Suprapubic skin (tissue), 4 donors: ENCODE measurements around the gene CLCNKA. TPM values are rescaled to one million over a fixed set of nuclear protein-coding genes. Genes with fewer than 3 reads are reported as not detected.

Experiments
- DNase-seq, 2 donors: peaks; one replicate each; pipeline ENCODE4 v3.0.0-alpha.2; 2019; ENCODE audit warnings: low spot score in 2 of 2
- H3K27ac ChIP-seq: fragments of 200-600 bp; sonication (generic); one replicate; pipeline ENCODE4 v1.5.1; 2019
- H3K27me3 ChIP-seq: fragments of 200-600 bp; sonication (generic); one replicate; pipeline ENCODE4 v1.5.1; 2019
- H3K36me3 ChIP-seq: fragments of 200-600 bp; sonication (generic); one replicate; pipeline ENCODE4 v1.5.1; 2019
- H3K4me1 ChIP-seq: fragments of 200-600 bp; sonication (generic); one replicate; pipeline ENCODE4 v1.5.1; 2019
- H3K4me3 ChIP-seq: fragments of 200-600 bp; sonication (generic); one replicate; pipeline ENCODE4 v1.5.1; 2019; ENCODE audit warnings: mild to moderate bottlenecking
- H3K9me3 ChIP-seq: fragments of 200-600 bp; sonication (generic); one replicate; pipeline ENCODE4 v1.5.1; 2019
- CTCF ChIP-seq, 2 donors: fragments of 200-600 bp in 1 of 2; fragments of 450-650 bp in 1 of 2; sonication (generic) in 1 of 2; IDR thresholded peaks; one replicate each; pipeline ENCODE4 v1.5.1; 2016 to 2019; ENCODE audit warnings: antibody characterized with exemption in 2 of 2, mild to moderate bottlenecking in 1 of 2, moderate library complexity in 1 of 2
- EP300 ChIP-seq: sonication (generic); formaldehyde crosslinking; IDR thresholded peaks from one replicate; pipeline ENCODE4 v1.6.1; 2017; ENCODE audit warnings: antibody characterized with exemption
- POLR2A ChIP-seq, 2 donors: fragments of 450-650 bp; IDR thresholded peaks; one replicate each; pipeline ENCODE4 v1.6.1; 2017; ENCODE audit warnings: antibody characterized with exemption in 2 of 2, mild to moderate bottlenecking in 2 of 2, moderate library complexity in 2 of 2
- POLR2AphosphoS5 ChIP-seq, 3 donors: sonication (generic); formaldehyde crosslinking; IDR thresholded peaks; one replicate each; pipeline ENCODE4 v1.6.1; 2017; ENCODE audit warnings: antibody characterized with exemption in 3 of 3
- WGBS: methylation state at CpG from one replicate; pipeline ENCODE4 v1.1.5; 2018; 5-methylcytosine and 5-hydroxymethylcytosine counted together
- total RNA-seq, 4 donors: library from RNA; depleted of rRNA; stranded (reverse); fragments of >200 nt; gene quantifications; one replicate each; pipeline ENCODE4 v1.1.0, GENCODE V29; 2016

The CLCNKA gene
- total RNA-seq, 4 donors from 2014 or later: 0.23 to 1.9 (median 0.51) TPM; not detected in 1

- whole genome bisulfite sequencing: 11% methylated on average over 13 of the region's 36 CpGs
- H3K36me3 ChIP-seq: no peaks in the 10 kb centered on the region
- H3K9me3 ChIP-seq: no peaks in the 10 kb centered on the region
- H3K27me3 ChIP-seq: no peaks in the 10 kb centered on the region
- TF ChIP-seq POLR2A (IDR thresholded peaks at IDR 0.05) (no peak), EP300 (no peak)
- peak overlapping the region; percentile 74 for H3K27ac ChIP-seq
- H3K4me3 ChIP-seq: peak overlapping the region; percentile 46
- peaks cover 41% of the 10 kb centered on the region for H3K4me1 ChIP-seq
- DNase-seq: no peak
These were observed 9.1 kb upstream of the CLCNKA start for GRCh38 chr1:16012590-16013219.

GRCh38 chr1:16013220-16013907 lies 8.5 kb upstream of the CLCNKA start:
- Histone ChIP-seq H3K4me1 (peaks cover 44% of the 10 kb centered on the region), H3K27ac (peak overlapping the region; percentile 74), H3K9me3 (no peaks in the 10 kb centered on the region), H3K4me3 (peak overlapping the region; percentile 46), H3K36me3 (no peaks in the 10 kb centered on the region), H3K27me3 (no peaks in the 10 kb centered on the region)
- 38% methylated on average over 10 of the region's 28 CpGs for WGBS
- no peak for DNase-seq
- no peak for TF ChIP-seq POLR2AphosphoS5 (IDR thresholded peaks at IDR 0.05)

- TF ChIP-seq POLR2AphosphoS5 (IDR thresholded peaks at IDR 0.05) (no peak), POLR2A (IDR thresholded peaks at IDR 0.05) (no peak), EP300 (no peak), CTCF (IDR thresholded peaks at IDR 0.05) (no peak)
- DNase-seq: no peak
- peaks cover 46% of the 10 kb centered on the region for H3K4me1 ChIP-seq
- H3K27ac ChIP-seq: peak overlapping the region; percentile 74
- WGBS: 64% methylated on average over 2 of the region's 4 CpGs
- H3K4me3 ChIP-seq: no peak overlapping the region
- H3K9me3 ChIP-seq: no peaks in the 10 kb centered on the region
- H3K36me3 ChIP-seq: no peaks in the 10 kb centered on the region
- no peaks in the 10 kb centered on the region for H3K27me3 ChIP-seq
These were observed 8.0 kb upstream of the CLCNKA start for GRCh38 chr1:16013908-16014258.

- WGBS: 70% methylated on average over 10 of the region's 17 CpGs
- H3K27me3 ChIP-seq: no peaks in the 10 kb centered on the region
- H3K9me3 ChIP-seq: no peaks in the 10 kb centered on the region
- peaks cover 49% of the 10 kb centered on the region for H3K4me1 ChIP-seq
- no peak overlapping the region for H3K4me3 ChIP-seq
- DNase-seq: no peak
- no peaks in the 10 kb centered on the region for H3K36me3 ChIP-seq
- TF ChIP-seq POLR2AphosphoS5 (IDR thresholded peaks at IDR 0.05): no peak
- no peak for TF ChIP-seq POLR2A (IDR thresholded peaks at IDR 0.05)
- peak overlapping the region; percentile 74 for H3K27ac ChIP-seq
These were observed 7.0 kb upstream of the CLCNKA start for GRCh38 chr1:16014509-16015482.

GRCh38 chr1:16015491-16015890 lies 6.3 kb upstream of the CLCNKA start:
- H3K36me3 ChIP-seq: no peaks in the 10 kb centered on the region
- peaks cover 49% of the 10 kb centered on the region for H3K4me1 ChIP-seq
- DNase-seq: no peak
- no peaks in the 10 kb centered on the region for H3K27me3 ChIP-seq
- no peaks in the 10 kb centered on the region for H3K9me3 ChIP-seq
- H3K4me3 ChIP-seq: no peak overlapping the region
- peak overlapping the region; percentile 74 for H3K27ac ChIP-seq
- TF ChIP-seq EP300: no peak
- TF ChIP-seq POLR2A (IDR thresholded peaks at IDR 0.05): no peak
- TF ChIP-seq POLR2AphosphoS5 (IDR thresholded peaks at IDR 0.05): no peak
- TF ChIP-seq CTCF (IDR thresholded peaks at IDR 0.05): no peak
- 94% methylated on average over 22 of the region's 25 CpGs for WGBS

GRCh38 chr1:16015960-16016901 lies 5.6 kb upstream of the CLCNKA start:
- H3K4me3 ChIP-seq: no peak overlapping the region
- peaks cover 49% of the 10 kb centered on the region for H3K4me1 ChIP-seq
- DNase-seq: no peak
- no peaks in the 10 kb centered on the region for H3K27me3 ChIP-seq
- no peaks in the 10 kb centered on the region for H3K36me3 ChIP-seq
- TF ChIP-seq POLR2AphosphoS5 (IDR thresholded peaks at IDR 0.05) (no peak), EP300 (peak; percentile 82), POLR2A (IDR thresholded peaks at IDR 0.05) (no peak), CTCF (IDR thresholded peaks at IDR 0.05) (no peak)
- no peaks in the 10 kb centered on the region for H3K9me3 ChIP-seq
- H3K27ac ChIP-seq: peak overlapping the region; percentile 8
- 72% methylated on average over 18 of the region's 23 CpGs for WGBS
